GM12891 (cell line): Measurements from ENCODE around the gene PROSER2.

Experiments used
- POLR2A ChIP-seq: IDR thresholded peaks from 2 replicates; pipeline ENCODE4 v1.6.1; 2011; ENCODE audit warnings: low read depth, low read length, control low read depth
- POLR2AphosphoS5 ChIP-seq: IDR thresholded peaks from 2 replicates; pipeline ENCODE4 v1.6.1; 2011; ENCODE audit warnings: low read depth, low read length, control low read depth

- TF ChIP-seq POLR2A (no peak), POLR2AphosphoS5 (no peak)
These were observed 42.4 kb downstream of the PROSER2 start for GRCh38 chr10:11865561-11865960.
